Smooth muscle cell of the brain vasculature (primary cell): Measurements from ENCODE around the gene EMX2.

Experiments
- DNase-seq: peaks from one replicate; pipeline ENCODE4 v3.0.0-alpha.2; 2012; ENCODE audit warnings: low read depth, low spot score

EMX2 gene

GRCh38 chr10:117544711-117545140 is 2.2 kb downstream of the EMX2 start:
- DNase-seq, result no peak

- no peak for DNase-seq
These were observed 2.8 kb downstream of the EMX2 start for GRCh38 chr10:117545141-117546019.

- DNase-seq, result no peak
These were observed 3.6 kb downstream of the EMX2 start for GRCh38 chr10:117546020-117546580.

- no peak for DNase-seq
These were observed 4.1 kb downstream of the EMX2 start for GRCh38 chr10:117546581-117547015.

- no peak for DNase-seq
These were observed 4.6 kb downstream of the EMX2 start for GRCh38 chr10:117547016-117547715.

- DNase-seq, result no peak
These were observed 5.4 kb downstream of the EMX2 start for GRCh38 chr10:117547716-117548668.

- no peak for DNase-seq
These were observed 6.6 kb downstream of the EMX2 start for GRCh38 chr10:117549100-117549585.

- DNase-seq, result no peak
These were observed 7.5 kb downstream of the EMX2 start for GRCh38 chr10:117550076-117550475.

- no peak for DNase-seq
These were observed 8.2 kb downstream of the EMX2 start for GRCh38 chr10:117550599-117551329.

GRCh38 chr10:117551330-117552155 is 9.0 kb downstream of the EMX2 start:
- DNase-seq, result no peak

GRCh38 chr10:117552156-117552631 is 9.6 kb downstream of the EMX2 start:
- no peak for DNase-seq

GRCh38 chr10:117552701-117553141 is 10.2 kb downstream of the EMX2 start:
- no peak for DNase-seq

GRCh38 chr10:117553142-117553814 is 10.7 kb downstream of the EMX2 start:
- DNase-seq, result no peak

GRCh38 chr10:117553815-117554172 is 11.2 kb downstream of the EMX2 start:
- DNase-seq, result no peak

GRCh38 chr10:117554241-117554814 is 11.8 kb downstream of the EMX2 start:
- no peak for DNase-seq

GRCh38 chr10:117555017-117555416 is 12.5 kb downstream of the EMX2 start:
- DNase-seq, result no peak

- no peak for DNase-seq
These were observed 13.3 kb downstream of the EMX2 start for GRCh38 chr10:117555863-117556262.

GRCh38 chr10:117556356-117556755 is 13.8 kb downstream of the EMX2 start:
- no peak for DNase-seq
